Measurements from ENCODE around the gene WDR93.

GRCh38 chr15:89792106-89792805 is 101.6 kb downstream of the WDR93 start:
- no peak for TF ChIP-seq POLR2AphosphoS5 (IDR thresholded peaks at IDR 0.05; ENCODE audit: low read depth, low read length)
- TF ChIP-seq REST (IDR thresholded peaks at IDR 0.05; ENCODE audit: insufficient read depth in 1 of 2, low read depth in 2 of 2, low read length in 2 of 2), result no peak

All from PFSK-1 (cell line).